Fibroblast of skin of scalp (primary cell): ENCODE results near the gene MUC5AC. TPM values are rescaled to one million over a fixed set of nuclear protein-coding genes. Genes with fewer than 3 reads are reported as not detected.
"Not testable (repeated sequence)": the region's sequence is repeated elsewhere in the genome, so short reads cannot be mapped to it uniquely, and the experiment has no call there.

ENCODE experiments used
- DNase-seq: peaks from one replicate; pipeline ENCODE4 v3.0.0-alpha.2; 2013
- polyA plus RNA-seq, 2 experiments: library from polyadenylated mRNA; unstranded; fragments of 120-200 nt; gene quantifications; one replicate each; pipeline ENCODE4 v1.2.1, GENCODE V29; 2013; ENCODE audit not compliant: insufficient read length in 2 of 2

The MUC5AC gene, protein sequence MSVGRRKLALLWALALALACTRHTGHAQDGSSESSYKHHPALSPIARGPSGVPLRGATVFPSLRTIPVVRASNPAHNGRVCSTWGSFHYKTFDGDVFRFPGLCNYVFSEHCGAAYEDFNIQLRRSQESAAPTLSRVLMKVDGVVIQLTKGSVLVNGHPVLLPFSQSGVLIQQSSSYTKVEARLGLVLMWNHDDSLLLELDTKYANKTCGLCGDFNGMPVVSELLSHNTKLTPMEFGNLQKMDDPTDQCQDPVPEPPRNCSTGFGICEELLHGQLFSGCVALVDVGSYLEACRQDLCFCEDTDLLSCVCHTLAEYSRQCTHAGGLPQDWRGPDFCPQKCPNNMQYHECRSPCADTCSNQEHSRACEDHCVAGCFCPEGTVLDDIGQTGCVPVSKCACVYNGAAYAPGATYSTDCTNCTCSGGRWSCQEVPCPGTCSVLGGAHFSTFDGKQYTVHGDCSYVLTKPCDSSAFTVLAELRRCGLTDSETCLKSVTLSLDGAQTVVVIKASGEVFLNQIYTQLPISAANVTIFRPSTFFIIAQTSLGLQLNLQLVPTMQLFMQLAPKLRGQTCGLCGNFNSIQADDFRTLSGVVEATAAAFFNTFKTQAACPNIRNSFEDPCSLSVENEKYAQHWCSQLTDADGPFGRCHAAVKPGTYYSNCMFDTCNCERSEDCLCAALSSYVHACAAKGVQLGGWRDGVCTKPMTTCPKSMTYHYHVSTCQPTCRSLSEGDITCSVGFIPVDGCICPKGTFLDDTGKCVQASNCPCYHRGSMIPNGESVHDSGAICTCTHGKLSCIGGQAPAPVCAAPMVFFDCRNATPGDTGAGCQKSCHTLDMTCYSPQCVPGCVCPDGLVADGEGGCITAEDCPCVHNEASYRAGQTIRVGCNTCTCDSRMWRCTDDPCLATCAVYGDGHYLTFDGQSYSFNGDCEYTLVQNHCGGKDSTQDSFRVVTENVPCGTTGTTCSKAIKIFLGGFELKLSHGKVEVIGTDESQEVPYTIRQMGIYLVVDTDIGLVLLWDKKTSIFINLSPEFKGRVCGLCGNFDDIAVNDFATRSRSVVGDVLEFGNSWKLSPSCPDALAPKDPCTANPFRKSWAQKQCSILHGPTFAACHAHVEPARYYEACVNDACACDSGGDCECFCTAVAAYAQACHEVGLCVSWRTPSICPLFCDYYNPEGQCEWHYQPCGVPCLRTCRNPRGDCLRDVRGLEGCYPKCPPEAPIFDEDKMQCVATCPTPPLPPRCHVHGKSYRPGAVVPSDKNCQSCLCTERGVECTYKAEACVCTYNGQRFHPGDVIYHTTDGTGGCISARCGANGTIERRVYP (N-terminal part only)
- 0.01 TPM for polyA plus RNA-seq (2013, experiment 1 of 2; ENCODE audit: insufficient read length)
- polyA plus RNA-seq (2013, experiment 2 of 2; ENCODE audit: insufficient read length), result 0.01 TPM

DNA sequence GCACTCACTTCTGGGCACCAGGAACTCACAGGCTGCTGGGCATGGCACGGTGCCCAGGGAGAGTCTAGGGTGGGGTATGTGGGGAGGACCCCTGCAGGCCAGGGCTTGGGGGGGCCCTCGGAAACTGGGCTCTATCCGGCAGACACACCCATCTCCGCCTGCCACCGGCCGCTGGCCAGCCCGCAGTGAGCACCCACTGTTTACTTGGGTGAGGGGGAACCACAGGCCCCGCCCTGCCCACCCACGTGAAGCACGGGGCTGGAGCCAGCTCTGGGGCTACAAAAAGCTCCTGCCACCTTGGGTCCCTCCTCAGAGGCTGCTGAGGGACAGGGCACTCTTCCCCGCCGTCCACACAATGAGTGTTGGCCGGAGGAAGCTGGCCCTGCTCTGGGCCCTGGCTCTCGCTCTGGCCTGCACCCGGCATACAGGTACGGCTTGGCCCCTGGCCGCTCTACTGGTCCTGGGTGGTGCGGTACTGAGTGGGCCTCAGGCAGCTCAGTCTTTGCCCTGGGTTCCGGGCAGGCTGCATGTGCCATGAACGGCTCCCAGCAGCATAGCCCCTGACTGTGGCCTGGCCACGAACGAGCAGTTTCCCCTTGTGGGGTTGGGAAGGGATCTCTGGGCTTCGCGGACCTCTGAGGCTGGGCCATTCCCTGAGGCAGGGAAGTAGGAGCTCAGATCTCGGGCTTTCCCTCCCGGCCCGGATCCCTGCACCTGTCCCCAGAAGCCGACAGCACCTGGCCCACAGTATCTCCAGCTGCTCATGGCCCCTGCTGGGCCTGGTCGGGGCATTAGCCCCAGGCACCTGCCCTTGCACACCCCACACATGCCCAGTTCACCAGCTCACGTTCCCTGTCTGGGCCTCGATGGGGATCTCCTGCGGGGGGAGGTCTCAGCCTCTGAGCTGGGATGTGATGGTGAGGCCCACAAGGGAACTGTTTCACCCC is at the start of gene MUC5AC:
TSS of gene MUC5AC (plus strand) at position 309 of the 947 bp plus-strand sequence. CDS start at position 356, 47 bp downstream.
- DNase-seq, result no peak

DNA sequence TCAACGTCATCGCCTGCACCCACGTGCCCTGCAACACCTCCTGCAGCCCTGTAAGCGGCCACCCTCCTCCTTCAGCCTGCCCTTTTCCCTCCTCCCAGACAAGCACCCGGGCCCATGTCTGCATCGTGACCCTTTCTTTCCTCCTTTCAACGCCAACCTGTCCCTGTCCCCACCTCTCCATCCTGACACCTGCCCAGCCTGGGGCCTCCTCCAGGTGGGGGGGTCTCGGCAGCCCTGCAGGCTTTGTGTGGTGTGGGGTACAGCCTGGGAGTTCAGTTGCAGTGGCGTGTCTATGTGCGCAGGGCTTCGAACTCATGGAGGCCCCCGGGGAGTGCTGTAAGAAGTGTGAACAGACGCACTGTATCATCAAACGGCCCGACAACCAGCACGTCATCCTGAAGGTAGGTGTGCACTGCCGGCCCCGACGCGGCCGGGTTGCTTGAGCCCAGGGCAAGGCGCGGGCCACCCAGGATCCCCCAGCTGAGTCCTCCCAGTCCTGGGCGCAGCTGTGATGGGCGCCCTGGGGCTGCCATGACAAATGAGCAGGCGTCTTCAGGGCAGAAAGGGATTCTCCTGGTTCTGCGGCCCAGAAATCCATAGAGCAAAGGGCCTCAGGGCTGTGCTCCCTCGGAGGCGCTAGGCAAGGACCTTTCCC is 49.4 kb upstream of the MUC5AC start:
- DNase-seq, result no peak

DNA sequence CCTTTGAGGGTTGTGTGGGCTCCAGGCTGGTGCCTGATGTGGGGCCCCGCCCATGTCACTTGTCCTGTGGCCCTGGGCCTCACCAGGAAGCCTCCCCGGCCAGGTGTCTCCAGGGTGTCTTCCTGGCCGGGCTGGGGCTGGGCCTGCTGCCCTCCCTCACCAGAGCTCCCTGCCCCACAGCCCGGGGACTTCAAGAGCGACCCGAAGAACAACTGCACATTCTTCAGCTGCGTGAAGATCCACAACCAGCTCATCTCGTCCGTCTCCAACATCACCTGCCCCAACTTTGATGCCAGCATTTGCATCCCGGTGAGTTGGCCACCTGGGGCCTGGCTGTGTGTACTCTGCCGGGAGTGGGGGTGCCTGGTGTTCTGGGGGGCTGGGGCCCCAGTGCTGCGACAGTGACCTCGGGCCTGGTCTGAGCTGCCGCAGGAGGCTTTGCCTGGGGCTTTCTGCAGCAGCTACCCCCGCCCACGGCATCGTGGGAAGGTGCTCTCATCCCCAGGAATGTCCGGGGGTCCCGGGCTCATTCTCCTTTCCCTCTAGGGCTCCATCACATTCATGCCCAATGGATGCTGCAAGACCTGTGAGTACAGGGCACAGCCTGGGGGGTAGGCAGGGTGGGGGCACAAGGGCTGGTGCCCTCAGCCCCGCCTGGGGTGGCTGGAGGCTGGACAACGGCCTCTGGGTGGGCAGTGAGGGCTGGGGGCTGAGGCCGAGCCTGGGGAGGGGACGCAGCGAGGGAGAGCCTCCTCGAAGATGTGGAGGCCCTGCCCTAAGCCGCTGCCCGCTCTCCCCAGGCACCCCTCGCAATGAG is 48.4 kb upstream of the MUC5AC start:
- DNase-seq, result no peak

DNA sequence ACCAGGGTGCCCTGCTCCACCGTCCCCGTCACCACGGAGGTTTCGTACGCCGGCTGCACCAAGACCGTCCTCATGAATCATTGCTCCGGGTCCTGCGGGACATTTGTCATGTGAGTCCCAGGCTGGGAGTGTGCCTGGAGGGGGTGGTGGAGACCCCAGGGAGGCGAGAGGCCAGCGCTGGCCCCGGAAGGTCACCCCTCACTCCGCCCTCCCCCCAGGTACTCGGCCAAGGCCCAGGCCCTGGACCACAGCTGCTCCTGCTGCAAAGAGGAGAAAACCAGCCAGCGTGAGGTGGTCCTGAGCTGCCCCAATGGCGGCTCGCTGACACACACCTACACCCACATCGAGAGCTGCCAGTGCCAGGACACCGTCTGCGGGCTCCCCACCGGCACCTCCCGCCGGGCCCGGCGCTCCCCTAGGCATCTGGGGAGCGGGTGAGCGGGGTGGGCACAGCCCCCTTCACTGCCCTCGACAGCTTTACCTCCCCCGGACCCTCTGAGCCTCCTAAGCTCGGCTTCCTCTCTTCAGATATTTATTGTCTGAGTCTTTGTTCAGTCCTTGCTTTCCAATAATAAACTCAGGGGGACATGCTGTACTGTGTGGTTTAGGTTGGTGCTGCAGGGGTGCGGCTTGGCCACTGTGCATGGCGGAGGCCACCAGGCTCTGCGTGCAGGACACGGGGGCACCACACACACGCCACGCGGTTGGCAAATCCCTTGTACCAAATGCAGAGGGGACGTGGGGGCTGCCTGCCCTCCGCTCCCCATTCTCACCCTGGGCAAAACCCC is 47.6 kb upstream of the MUC5AC start:
- DNase-seq, result no peak

DNA sequence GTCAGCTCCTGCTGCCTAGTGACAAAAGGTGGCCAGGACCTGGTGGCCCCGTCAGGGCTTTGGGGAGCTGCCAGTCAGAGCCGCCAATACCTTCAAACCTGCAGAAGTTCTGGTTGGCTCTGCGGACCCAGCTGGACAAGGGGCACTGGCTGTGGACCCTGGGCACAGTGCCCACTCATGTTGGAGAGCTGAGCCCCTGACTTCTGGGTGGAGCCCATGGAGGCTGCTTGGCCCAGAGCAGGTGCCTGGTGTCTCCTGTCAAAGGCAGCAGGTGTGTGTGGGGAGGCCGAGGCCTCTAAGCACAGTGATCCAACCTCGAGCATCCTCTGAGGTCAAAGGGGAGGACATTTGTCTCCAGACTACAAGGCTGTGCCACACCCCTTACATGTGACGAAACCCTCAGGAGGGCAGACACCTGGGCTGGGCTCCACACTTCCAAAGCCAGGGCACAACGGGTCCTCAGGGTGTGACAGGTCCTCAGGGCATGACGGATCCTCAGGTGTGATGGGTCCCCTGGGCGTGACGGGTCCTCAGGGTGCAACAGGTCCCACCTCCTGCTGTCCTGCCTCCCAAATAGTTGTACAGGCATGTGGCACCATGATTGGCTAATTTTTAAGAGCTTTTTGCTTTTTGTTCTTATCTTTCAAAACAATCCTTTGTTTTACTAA is 46.1 kb upstream of the MUC5AC start:
- DNase-seq, result no peak

DNA sequence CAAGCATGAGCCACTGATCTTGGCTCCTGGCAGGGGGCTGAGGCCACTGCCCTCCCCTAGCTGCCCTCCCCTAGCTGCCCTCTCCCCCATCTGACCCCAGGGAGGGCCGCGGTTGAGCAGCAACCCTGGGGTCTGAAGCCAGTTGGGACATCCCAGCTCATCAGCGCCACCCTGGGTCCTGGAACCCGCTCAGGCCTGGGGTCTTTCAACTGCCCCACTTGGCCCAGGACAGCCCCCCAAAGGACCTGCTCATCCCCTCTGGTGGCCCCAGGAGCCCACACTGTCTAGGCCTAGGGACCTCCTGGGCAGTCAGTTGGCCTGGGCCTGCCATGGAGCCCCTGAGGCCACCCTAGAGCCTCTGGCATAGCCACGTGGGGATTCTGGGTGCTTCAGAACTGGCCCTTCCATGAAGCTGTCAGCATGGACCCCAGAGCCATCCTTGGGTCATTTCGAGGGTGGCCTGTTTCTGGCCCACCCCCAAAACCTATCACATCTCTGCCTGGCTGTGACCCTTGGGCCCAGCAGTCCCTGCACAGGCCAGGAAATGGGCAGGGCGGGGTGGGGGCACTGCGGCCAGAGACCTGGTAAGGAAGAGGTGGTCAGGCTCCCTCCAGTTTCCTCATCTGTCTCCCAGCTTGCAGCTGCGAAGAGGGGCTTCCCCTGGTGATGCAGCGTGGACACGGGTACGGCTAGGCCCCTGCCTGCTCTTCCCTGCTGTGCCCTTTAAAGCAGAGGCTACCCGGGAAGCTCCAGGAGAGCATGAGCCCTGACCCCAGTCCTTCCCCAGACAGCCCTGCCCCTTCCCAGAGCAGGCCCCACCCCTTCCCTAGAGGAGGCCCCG is 45.2 kb upstream of the MUC5AC start:
- no peak for DNase-seq

DNA sequence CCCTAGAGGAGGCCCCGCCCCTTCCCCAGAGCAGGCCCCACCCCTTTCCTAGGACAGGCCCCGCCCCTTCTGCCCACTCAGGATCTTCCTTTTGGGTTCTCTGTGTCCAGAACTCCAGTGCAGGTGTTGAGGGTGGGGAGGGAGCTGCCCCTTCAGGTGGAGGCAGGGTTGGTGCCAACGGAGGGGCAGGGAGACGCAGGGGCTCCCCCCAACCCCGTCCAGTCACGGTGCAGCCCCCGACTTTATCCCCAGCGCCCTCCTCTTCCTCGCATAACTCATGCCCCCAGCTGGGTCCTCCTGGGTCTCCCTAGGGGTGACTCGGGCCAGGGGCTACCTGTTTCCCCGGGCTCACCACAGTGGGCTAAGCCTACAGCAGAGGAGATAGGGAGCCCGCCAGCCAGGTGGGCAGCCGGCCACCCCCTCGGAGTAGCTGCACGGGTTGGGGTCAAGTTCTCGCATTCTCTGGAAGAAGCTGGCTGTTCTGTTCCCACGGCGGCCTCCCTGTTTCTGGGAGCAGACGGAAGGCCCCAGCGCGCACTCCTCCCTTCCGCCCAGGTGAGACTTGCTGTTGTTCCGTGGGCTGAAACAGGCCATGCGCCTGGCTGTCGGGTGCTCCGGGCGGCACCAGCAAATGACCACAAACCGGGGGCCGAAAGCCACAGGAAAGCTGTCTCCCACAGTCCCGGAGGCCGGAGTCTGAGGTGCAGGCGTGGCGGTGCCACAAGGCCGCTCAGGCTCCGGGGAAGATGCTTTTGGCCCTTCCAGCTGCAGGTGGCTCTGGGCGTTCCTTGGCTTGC is 44.1 kb upstream of the MUC5AC start:
- no peak for DNase-seq

DNA sequence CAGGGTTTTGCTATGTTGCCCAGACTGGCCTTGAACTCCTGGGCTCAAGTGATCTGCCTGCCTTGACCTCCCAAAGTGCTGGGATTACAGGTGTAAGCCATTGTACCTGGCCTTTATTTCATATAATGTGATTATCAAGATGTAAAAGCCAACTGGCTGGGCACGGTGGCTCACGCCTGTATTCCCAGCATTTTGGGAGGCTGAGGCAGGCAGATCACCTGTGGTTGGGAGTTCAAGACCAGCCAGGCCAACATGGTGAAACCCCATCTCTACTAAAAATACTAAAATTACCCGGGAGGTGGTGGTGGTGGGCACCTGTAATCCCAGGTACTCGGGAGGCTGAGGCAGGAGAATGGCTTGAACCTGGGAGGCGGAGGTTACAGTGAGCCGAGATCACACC is 42.5 kb upstream of the MUC5AC start:
- DNase-seq, result not testable (repeated sequence)

DNA sequence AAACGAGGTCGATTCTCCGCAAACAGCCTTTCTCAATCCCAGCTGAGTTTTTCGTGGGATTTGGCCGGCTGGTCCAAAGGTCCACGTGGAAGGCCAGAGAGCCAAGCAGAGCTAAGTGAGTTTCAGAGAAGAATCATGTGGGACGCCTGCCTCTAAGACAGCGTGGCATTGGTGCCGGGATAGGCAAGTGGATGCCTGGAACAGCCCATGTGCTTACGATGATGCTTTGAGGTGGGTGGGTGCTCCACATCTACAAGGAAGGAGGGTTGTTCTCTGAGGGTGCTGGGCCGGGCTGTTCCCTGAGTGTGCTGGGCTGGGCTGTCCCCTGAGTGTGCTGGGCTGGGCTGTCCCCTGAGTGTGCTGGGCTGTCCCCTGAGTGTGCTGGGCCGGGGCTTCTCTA is 41.6 kb upstream of the MUC5AC start:
- no peak for DNase-seq

DNA sequence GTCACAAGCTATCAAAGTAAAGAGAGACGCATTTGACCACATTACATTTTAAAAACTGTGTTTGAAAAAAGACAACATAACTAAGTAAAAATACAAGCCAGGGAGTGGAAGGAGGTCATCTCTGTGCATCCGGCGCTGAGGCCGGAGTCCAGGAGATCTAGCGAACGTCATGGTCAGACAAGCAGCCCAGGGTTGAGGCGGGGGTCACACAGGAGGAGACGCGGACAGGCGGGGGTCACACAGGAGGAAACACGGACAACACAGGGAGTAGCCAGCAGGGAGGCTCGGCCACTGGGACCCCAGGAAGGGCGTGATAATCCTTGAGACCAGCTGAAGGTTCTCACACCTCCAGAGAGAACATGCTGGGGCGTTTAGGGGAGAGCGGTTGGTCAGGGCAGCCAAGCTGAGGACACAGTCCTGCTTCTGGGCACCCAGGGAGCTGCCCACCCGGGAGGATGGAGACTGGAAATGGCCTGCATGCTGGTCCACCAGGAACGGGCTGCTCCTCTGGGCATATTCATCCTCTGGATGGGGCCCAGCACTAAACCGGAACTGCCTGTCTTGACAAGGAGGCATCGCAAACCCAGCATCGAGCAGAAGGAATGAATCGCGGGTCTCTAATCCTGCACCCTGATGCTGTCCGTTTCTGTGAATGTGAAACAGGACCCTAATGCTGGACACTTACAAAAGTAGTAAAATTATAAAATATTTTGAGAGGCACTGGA is 40.9 kb upstream of the MUC5AC start:
- DNase-seq, result no peak

DNA sequence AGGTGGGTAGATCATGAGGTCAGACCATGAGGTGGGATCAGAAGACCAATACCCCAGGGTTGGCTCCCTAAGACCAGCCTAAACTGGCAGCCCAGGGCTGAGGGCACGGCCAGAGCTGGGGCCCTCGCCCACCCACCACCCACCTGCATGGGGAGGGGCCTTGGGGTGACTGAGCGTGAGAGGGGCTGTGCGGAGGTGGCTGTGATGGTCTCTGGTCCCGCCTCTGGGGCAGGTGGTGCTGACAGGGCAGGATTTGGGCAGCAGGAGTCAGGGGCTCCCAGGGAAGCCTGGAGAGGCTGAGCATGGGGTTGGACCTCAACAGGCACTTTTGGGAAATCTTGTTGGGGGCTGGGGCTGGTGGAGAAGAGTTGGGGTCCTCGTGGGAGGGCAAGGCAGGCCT is 39.8 kb upstream of the MUC5AC start:
- no peak for DNase-seq

DNA sequence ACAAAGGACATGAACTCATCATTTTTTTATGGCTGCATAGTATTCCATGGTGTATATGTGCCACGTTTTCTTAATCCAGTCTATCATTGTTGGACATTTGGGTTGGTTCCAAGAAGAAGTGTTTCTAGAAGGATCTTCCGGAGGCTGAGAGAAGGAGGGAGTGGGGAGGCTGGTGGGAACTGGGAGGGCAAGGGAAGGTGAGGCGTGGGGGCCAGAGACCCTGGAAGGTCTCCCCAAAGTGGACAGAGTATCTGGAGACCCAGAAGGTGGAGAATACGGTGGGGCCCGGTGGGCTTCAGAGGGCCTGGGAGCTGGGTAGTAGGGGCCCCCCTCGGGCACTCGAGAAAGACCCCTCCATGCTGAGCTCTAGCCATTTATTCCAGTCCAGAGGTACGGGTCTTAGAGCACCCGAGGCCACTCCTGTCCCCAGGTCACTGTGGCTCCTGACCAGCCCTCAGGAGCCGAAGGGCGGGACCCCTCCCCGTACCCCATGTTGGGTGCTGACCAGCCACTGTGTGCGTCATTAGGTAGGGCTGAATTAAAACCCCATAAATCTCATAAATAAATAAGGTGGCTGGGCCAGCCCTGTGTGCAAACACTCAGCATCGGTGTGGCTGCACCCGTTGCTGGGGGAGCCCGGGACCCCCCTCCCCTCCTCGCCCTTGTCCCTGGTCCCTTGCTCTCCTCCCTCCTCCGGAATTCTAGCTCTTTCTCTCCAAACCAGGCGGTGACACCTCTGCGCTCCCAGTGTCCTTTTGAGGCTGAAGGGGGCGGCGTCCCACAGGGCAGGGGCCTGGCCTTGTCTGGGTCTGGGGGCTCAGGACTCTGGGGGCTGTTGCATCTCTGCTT is 38.8 kb upstream of the MUC5AC start:
- no peak for DNase-seq

DNA sequence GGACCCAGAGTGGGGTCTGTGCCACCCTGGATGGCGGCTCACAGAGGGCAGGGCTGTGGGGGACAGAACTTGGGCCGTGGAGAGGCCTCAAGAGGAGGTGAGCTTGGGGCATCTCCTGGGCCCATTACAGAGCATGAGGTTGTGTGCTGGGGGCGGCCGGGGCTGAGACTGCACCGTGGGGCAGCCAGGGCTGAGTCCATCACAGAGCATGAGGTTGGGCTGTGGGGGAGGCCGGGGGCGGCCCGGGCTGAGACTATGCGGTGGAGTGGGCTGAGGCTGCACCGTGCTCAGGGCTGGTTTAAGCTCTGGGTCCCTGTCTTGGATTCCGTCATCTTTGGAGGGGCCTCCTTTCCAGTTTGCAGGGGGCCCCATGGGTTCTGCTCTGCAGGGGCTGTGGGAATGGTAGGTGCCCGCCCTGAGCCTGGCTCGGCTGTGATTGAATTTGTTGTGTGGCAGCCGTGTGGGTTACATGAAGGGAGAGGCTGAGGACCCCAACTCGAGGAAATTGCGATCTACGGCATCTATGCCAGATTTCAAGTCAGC is 38.1 kb upstream of the MUC5AC start:
- DNase-seq, result no peak

DNA sequence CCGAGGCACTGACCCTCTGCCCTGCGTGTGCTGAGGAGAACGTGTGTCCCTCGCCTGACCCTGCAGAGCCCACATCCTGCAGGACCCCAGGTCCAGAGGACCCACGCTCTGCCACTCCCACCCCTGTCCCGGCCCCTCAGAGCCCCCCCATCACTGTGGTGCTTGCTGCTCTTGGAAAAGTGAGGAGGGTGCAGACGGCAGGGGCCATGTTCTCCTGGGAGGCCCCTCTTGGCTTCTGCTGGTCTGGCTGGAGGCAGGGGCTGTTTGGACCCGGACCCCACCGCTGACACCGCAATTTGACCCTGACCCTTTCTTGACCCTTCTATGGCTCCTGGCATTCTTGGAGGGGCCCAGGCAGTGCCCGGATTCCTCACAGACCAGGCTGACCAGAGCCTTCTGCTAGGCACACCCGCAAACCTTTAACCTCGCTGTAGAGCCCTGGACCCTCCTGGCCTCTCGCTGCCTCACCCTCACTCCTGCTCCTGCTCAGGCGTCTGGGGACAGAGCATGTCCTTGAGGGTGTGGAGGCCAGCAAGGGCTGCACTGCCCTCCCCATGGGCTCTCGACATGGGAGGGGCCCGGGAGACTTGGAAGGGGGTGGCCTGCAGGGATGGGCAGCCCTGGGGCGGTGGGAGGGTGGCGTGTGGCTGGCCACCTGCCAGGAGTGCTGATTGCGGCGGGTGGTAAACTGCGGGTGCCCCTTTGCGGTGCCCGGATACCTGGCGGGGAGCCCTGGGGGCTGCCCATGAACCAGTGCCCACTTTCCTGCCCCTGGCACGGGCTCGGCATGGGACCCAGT is 37.0 kb upstream of the MUC5AC start:
- DNase-seq, result no peak
